HG02763 (cell line): Measurements from ENCODE around the gene RIPK1.

Source experiments
- ATAC-seq: cut with Tn5 transposase; IDR thresholded peaks from one replicate; pipeline ENCODE4 v1.9.1; 2021; ENCODE audit warnings: mild to moderate bottlenecking, moderate library complexity; ENCODE audit not compliant: unreplicated experiment

Gene RIPK1

GRCh38 chr6:3079682-3080081, 11.4 kb downstream of the RIPK1 start:
- ATAC-seq, result no peak

- no peak for ATAC-seq
These were observed 13.7 kb downstream of the RIPK1 start for GRCh38 chr6:3081960-3082359.

GRCh38 chr6:3085074-3085473, 16.8 kb downstream of the RIPK1 start:
- ATAC-seq, result no peak

GRCh38 chr6:3086282-3086946, 18.1 kb downstream of the RIPK1 start:
- no peak for ATAC-seq

- ATAC-seq, result no peak
These were observed 20.2 kb downstream of the RIPK1 start for GRCh38 chr6:3088446-3088845.

- ATAC-seq, result no peak
These were observed 20.7 kb downstream of the RIPK1 start for GRCh38 chr6:3088968-3089367.

GRCh38 chr6:3090013-3090412, 21.7 kb downstream of the RIPK1 start:
- no peak for ATAC-seq

GRCh38 chr6:3094815-3095214, 26.5 kb downstream of the RIPK1 start:
- ATAC-seq, result no peak

- ATAC-seq, result no peak
These were observed 34.6 kb downstream of the RIPK1 start for GRCh38 chr6:3102875-3103274.

GRCh38 chr6:3108746-3109414, 40.6 kb downstream of the RIPK1 start:
- ATAC-seq, result no peak

GRCh38 chr6:3109761-3110160, 41.5 kb downstream of the RIPK1 start:
- no peak for ATAC-seq

- ATAC-seq, result no peak
These were observed 46.1 kb downstream of the RIPK1 start for GRCh38 chr6:3114377-3114776.

GRCh38 chr6:3117912-3118352, 49.6 kb downstream of the RIPK1 start:
- no peak for ATAC-seq

GRCh38 chr6:3118353-3119039, 50.2 kb downstream of the RIPK1 start, which contains the start of gene BPHL:
Gene BPHL, plus strand, starts transcription at chr6:3118711. Its CDS starts 30 bp downstream, at chr6:3118741.
- peak; percentile 92 for ATAC-seq

- peak; percentile 21 for ATAC-seq
These were observed 50.9 kb downstream of the RIPK1 start for GRCh38 chr6:3119040-3119723.

- ATAC-seq, result no peak
These were observed 52.4 kb downstream of the RIPK1 start for GRCh38 chr6:3120765-3121089.

GRCh38 chr6:3122823-3123182, 54.5 kb downstream of the RIPK1 start:
- no peak for ATAC-seq

- no peak for ATAC-seq
These were observed 56.4 kb downstream of the RIPK1 start for GRCh38 chr6:3124667-3125066.

GRCh38 chr6:3125815-3126214, 57.5 kb downstream of the RIPK1 start:
- ATAC-seq, result no peak

GRCh38 chr6:3128356-3129108, 60.2 kb downstream of the RIPK1 start:
- ATAC-seq, result no peak

- no peak for ATAC-seq
These were observed 63.4 kb downstream of the RIPK1 start for GRCh38 chr6:3131695-3132094.
